HG02840 (cell line): ENCODE measurements around the gene TNFAIP3.

Experiments used
- ATAC-seq: cut with Tn5 transposase; IDR thresholded peaks from one replicate; pipeline ENCODE4 v1.9.1; 2021; ENCODE audit warnings: mild to moderate bottlenecking, moderate library complexity, moderate number of reproducible peaks; ENCODE audit not compliant: unreplicated experiment, low FRiP score

The TNFAIP3 gene

DNA sequence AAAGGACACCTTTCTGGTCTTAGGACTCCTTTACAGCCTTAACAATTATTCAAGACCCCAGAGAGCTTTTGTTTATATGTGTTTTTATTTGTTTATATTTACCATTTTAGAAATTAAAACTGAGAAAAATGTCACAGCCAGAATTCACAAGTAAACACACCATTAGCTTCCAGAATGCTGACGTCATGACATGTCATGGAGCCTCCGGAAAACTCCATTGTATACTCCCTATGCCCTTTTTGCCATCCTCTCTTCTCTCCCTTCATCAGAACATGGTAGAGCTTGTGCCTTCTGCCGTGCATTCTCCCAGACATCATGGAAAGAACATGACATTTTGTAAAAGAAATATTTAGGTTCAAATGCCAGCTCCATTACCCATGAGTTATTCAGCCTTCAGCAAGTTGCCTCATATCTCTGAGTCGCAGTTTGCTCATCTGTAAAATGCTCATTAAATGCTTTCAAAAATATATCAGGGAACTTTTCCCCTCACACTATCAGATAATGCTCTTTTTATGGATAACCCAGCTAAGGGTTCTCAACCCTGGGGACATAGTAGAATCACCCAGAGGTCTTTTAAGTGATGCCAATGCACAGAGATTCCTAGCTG is 27.8 kb downstream of the TNFAIP3 start:
- ATAC-seq: no peak

DNA sequence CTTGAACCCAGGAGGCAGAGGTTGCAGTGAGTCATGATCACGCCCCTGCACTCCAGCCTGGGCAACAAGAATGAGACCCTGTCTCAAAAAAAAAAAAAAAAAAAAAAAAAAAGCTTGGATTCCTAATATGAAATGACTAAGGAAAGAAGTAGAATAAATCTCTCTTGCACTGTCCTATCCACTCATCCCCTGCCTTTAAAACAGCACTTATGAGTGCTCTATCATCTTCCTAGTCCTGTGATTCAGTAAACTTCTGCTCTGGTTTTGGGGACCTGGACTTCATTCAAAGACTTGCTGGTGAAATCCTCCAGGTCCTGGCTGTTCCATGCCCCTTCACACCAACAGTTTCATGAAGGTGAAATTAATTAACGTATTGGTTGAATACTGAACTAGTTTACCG is 29.6 kb downstream of the TNFAIP3 start:
- ATAC-seq: no peak

DNA sequence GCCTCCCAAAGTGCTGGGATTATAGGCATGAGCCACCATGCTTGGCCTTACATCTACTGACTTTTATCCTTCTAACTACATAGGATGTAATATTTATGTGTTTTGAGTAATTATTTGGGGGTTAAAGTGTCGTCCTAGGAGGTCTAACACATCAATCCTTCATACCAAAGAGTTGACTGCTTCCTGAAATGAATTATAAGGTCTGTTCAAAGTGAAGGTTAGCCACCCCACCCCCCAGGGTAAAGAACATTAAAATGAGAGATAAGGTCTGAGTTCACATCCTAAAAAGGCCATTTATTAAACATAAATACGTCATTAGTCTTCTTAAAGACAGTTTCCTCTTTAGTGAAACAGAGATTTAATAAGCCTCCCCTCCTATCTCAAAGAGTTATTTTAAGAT is 33.8 kb downstream of the TNFAIP3 start:
- ATAC-seq: no peak

DNA sequence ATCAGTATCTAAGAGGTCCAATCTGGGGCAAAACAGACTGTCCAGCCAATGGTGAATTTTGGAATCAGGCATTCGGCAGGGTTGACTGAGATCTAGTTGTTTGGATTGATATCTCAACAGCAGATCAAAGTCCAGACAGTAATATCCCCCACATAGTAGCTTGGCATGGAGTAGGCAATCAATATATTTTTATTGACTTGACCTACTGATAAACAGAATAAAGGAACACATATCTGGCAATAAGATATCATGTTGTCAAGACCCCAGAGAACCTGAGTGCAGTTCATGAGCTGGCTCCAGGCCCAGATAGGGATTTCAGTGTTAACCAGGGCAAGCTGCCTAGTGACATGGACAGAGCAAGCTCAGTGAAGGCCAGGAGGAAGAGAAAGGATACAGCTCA is 34.4 kb downstream of the TNFAIP3 start:
- no peak for ATAC-seq

DNA sequence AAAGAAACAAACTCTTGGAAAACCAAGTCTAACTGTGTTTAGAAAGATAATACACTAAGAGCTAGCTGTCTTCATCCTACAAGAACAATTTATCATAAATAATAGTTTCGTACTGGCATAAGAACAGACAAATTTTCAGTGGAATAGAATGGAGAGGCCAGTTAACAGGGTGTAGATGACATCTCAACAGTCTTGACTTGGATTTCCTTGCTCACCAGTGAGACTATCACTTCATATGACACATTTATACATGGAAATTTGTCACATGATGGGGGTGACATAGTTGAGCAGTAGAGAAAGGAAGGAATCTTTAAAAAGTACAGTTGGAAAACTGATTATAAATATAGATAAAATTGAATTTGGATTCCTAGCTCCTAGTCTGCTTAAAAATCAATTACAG is 35.6 kb downstream of the TNFAIP3 start:
- ATAC-seq: no peak

DNA sequence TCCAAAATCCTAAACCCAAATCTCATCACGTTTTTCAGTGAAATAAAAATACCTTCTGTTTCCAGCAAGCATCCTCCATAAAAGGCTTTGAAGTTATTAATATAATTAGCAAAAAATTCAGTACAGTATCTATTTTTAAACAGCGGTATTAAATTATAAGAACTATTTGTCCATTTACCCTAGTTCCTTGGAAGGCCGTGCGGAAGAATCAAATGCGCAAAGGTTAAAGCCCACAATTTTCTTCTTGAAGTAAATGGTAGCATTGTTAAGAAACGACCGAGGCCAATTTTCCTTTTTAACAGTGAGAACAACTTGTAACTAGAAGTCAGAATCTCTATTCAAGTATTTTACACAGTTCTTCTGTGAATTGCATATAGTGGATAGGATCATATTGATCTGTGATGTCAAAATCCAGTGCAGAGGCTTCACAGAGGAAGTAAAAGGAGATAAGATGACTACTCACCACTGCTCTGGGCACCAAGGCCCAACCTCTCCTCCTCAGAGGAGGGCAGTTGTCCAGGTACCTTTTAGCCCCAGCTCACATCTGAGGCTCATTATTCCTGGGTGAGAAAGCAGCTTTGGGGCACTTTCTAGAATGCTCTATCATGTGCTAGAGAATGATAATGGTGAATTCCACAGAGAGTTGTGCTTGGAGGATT is 36.3 kb downstream of the TNFAIP3 start:
- ATAC-seq: no peak

DNA sequence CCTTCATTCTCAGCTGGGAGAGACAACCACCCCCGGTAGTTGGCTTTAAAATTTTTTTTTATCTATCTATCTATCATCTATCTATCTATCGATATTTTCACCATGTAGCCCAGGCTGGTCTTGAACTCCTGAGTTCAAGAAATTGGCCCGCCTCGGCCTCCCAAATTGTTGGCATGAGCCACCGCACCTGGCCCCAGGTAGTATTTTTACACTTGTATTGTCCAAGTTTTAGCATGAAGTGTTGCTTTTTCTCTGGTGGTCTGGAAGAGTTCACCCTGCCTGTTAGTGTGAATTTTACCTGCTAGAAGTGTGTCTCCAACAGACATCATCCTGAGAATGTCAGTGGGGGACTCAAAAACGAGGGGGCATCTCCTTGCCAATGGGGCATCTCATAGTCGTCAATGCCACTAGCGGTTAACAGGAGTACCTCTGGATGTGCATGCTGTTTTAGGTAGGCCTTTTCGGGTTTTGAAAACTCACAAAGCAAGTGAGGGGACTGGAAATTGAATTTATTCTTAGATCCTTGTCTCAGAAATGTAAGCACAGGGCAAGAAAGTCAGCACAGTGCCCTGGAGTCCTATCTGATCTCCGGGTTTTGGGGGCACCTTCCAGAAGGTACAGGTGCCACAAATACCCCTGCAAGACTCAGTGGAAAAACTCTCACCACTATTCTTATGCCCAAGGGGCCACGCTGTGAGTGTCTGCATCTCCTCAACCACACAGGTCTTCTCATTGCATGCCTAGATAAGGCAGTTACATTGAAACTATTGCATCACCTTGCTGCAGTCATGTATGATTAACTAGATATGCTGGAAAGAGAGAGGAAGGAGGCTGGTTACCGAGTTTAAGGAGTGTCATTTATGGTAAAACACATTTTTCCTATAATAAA is 37.1 kb downstream of the TNFAIP3 start:
- peak; percentile 58 for ATAC-seq

DNA sequence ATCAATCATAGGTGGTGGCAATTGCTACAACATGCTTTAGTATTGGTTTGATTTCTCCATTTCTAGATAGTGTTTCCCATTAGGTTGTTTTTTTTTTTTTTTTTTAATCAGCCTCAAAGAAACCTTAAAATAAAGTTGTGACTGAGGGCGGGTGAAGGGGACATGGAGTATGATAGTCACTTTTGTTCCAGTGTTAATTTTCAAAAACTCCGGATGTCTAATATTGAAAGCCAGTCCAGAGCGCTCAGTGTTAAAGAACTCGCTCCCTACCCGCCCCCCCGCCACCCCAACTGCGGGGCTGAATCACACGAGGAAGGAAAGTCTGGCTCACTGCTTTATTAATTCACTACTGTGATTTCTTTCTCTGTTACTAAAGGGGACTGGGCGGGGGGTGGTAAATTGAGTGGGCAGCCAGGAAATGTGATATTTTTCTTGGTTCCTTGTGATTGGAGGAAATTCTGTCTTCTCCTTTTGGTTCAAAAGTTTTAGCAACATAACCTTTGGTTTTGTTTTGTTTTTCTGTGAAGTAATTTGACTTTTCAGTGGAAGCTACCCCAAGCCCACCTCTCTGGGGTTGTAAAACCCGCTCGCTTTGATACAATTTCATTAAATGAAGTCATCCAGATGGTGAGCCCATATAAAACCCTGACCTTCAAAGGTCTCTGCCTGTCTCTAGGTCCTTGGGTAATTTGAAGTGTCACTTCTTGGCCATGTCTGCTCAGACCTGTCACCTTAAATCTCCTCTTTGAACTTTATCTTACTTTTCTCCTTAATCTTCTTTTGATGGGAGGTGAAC is 38.0 kb downstream of the TNFAIP3 start:
- peak; percentile 44 for ATAC-seq

DNA sequence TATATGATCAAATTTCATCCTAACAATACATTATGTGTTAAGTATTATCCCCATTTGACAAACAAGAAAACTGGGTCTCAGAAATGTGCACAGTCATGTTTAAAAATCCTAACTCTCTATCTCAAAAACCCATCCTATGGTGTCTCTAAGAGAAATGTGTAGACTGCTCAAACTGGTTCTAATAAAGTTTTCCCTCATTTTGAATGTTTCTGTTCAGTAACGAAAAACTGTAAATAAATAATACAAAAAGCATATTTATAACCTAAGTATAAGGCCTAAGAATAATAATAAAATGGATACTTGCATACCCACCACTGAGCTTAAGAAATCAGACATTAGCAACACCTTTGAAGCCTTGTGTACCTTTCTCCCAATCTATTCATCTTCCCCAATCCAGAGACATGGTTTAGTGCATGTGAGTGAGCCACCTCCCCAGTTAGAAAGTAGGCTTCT is 39.0 kb downstream of the TNFAIP3 start:
- no peak for ATAC-seq

DNA sequence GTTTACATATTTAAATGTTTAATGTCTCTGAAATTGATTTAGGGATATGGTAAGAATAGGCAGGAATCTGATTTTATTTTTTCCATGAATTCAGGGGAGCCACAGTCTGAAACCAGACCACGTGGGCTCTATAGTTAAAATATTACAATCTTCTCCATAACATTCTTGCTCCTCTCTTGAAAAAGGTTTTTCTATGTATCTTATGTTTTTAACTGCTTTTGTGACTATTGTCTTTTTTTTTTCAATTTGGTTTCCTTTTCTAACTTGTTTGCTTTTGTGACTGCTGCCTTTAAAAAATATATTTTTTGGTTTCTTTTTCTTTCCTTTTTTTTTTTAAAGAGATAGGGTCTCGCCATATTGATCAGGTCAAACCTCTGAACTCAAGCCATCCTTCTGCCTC is 40.1 kb downstream of the TNFAIP3 start:
- ATAC-seq: no peak

DNA sequence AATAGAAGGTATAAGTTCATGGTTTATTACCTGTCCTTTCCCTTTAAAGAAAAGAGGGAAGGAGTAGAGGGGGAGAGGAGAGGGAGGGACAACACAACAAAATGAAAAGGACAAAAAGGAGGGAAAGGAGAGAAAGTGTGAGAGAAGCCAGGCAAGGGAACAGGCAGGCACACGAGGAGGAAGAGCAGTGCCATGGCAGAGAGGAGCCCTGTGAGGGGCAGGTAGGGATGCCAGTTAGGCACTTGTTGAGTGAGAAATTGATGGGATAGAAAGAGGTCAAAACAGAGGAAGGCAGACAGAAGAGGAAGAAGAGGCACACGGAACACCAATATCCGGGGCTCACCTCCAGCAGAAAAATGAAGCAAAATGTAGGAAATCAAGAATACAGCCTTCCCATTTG is 42.5 kb downstream of the TNFAIP3 start:
- no peak for ATAC-seq

DNA sequence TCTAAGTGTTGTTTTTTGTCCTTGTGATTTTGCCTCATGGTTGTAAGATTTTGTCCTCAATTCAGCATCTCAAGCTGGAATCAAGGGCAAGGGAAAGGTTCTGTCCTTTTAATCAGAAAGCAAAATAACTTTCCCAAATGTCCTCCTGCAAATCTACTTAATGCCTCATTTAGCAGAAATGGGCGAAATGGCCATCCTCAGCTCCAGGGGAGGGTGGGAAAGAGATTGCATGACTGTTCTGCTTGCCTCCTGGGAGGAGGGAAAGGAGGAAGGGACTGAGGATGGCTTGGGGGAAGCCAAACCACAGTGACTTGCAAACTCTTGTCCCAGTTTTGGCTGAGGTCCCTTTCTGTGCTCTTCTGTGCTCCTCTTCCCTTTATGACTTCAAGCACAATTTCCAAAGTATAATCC is 43.4 kb downstream of the TNFAIP3 start:
- ATAC-seq: no peak

DNA sequence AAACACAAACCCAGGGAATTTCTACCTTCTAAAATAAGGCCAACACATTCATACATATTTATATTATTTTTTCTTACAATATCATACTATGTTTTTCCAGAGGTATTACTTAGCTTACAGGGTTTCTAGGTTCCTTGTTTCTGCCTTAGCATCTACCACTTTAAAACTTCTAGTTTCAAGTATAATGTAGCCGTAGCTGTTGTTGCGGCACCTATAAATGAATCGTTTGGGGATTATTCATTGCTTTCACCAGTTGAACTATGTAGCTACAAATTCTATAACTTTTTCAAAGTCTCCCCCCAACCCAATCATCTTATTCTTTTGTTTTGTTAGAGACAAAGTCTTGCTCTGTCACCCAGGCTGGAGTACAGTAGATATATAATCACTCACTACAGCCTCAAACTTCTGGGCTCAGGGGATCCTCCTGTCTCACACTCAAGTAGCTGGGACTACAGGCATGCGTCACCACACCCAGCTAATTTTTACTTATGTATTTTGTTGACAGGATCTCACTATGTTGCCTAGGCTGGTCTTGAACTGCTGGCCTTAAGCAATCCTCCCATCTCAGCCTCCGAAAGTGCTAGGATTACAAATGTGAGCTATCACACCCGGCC is 43.9 kb downstream of the TNFAIP3 start:
- no peak for ATAC-seq

DNA sequence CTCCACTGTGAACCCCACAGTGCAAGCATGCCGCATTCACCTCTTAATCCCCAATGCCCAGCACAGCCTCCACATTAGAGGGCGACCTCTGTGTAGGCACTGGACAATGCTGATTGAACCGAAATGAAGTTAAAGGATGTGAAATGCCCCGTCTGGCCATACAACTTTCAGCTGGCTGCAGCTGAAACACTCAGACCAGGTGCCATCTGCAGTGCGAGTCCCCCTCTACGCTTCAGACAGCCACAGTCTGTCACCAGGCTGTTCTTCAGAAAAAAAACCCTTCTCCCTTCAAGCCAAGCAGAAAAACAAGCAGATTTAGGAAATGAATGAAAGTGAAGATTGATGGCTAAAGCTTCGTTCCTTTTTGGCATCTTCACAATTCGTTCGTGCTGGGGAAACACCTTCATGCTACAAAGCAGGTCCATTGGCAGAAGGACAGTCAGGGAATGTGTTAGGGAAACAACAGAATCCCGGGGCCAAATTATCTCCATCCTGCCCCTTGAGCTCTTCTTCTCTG is 44.7 kb downstream of the TNFAIP3 start:
- ATAC-seq: no peak

DNA sequence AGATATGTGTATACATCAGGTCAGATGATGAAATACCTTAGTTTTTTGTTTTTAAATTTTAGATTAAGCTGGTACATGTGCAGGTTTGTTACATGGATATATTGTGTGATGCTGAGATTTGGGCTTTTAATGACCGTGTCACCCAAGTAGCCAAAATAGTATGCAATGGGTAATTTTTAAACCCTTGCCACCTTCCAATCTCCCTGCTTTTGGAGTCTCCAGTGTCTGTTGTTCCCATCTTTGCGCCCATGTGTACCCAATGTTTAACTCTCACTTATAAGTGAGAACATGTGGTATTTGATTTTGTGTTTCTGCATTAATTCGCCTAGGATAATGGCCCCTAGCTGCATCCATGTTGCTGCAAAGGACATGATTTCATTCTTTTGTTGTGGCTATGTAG is 45.8 kb downstream of the TNFAIP3 start:
- ATAC-seq: no peak

DNA sequence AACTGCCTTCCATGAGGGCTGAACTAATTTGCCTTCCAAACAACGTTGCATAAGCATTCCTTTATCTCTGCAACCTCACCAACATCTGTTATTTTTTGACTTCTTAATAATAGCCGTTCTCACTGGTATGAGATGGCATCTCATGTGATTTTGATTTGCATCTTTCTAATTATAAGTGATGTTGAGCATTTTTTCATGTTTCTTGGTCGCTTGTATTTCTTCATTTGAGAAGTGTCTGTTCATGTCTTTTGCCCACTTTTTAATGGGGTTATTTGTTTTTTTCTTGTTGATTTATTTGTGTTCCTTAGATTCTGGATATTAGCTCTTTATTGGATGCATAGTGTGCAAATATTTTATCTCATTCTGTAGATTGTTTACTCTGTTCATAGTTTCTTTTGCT is 46.4 kb downstream of the TNFAIP3 start:
- ATAC-seq: no peak

DNA sequence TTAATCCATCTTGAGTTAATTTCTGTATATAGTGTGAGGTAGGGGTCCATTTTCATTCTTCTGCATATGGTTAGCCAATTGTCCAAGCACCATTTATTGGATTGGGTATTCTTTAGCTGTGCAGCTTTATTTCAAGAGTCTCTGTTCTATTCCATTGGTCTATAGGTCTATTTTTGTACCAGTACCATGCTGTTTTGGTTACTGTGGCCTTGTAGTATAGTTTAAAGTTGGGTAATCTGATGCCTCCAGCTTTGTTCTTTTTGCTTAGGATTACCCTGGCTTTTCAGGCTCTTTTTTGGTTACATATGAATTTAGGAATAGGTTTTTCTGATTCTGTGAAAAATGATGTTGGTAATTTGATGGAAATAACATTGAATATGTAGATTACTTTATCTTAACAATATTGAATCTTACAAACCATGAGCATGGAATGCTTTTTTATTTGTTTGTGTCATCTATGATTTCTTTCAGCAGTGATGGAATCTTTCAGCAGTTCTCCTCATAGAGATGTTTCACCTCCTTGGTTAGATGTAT is 47.0 kb downstream of the TNFAIP3 start:
- ATAC-seq: no peak

DNA sequence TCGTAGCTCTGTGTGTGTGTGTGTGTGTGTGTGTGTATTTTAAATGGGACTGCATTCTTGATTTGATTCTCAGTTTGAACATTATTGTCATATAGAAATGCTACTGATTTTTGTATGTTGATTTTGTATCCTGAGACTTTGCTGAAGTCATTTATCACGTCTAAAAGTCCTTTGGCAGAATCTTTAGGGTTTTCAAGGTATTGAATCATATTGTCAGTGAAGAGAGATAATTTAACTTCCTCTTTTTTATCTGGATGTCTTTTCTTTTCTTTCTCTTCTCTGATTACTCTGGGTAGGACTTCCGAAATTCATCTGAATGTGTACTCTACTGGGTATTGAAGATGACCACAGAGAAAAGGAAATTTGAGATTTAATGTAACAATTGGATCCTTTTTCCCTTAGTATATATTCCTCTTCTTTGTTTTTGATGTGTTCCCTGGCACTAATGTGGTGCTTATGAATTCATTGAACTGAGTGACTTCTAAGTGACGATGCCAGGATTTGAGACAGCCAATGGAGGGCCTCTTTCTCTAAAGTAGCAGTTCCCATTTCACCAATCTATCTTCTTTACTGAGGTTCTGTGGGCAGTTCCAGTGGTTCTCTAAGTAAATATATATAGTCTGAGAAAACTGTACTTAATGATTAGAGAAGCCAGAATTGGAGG is 47.6 kb downstream of the TNFAIP3 start:
- no peak for ATAC-seq

DNA sequence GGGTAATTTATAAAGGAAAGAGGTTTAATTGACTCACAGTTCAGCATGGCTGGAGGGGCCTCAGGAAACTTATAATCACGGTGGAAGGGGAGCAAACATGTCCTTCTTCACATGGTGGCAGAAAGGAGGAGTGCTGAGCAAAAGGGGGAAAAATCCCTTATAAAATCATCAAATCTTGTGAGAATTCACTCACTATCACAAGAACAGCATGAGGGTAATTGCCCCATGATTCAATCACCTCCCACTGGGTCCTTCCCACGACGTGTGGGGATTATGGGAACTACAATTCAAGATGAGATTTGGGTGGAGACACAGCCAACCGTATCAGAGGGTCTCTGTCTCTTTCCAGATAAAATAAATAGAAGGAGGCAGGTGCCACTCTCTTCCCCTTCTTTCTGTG is 48.7 kb downstream of the TNFAIP3 start:
- ATAC-seq: no peak
